Peyer's patch (tissue), 4 donors: ENCODE results near the gene CADM4.

ENCODE experiments used
- CTCF ChIP-seq, 6 experiments: fragments of 450-650 bp in 4 of 6; fragments of 200-600 bp in 2 of 6; sonication (generic) in 1 of 6; IDR thresholded peaks; one replicate each; pipeline ENCODE4 v1.5.1; 2017 to 2019; ENCODE audit warnings: antibody characterized with exemption in 6 of 6, mild to moderate bottlenecking in 3 of 6, moderate library complexity in 1 of 6
- POLR2A ChIP-seq, 2 donors: fragments of 450-650 bp; IDR thresholded peaks; one replicate each; pipeline ENCODE4 v1.5.1; 2017; ENCODE audit warnings: antibody characterized with exemption in 2 of 2, mild to moderate bottlenecking in 2 of 2, moderate library complexity in 2 of 2

DNA sequence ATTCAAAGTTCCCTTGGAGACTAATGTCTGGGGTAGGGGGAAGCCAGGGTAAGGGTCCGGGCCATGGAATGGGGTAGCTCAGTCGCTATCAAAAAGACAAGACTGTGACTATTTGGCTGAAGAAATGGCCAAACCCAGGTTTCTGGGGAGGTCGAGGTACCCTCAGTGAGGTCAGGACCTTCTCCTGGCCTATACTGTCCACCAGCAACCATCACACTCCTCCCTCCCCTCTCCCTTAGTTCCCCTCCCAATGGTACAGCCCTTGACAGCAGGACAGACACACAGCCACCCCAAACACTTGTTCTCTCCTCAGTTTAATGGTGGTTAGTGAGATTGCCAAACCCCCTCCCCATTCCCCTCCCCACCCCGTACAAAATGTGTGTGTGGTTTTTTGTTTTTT is 17.6 kb downstream of the CADM4 start:
- TF ChIP-seq CTCF (IDR thresholded peaks at IDR 0.05) (no peak), POLR2A (IDR thresholded peaks at IDR 0.05) (no peak)
